ENCODE measurements around the gene C3AR1. TPM values are rescaled to one million over a fixed set of nuclear protein-coding genes. Genes with fewer than 3 reads are reported as not detected.
A peak's percentile ranks its signal among the peaks of the same experiment; 100 is the strongest.
"Not testable (repeated sequence)": the region's sequence is repeated elsewhere in the genome, so short reads cannot be mapped to it uniquely, and the experiment has no call there.

The C3AR1 gene
- total RNA-seq = 1 to 10 TPM in 1 of 2 donors, under 1 TPM in 1; 0.66 to 3.9 TPM

DNA sequence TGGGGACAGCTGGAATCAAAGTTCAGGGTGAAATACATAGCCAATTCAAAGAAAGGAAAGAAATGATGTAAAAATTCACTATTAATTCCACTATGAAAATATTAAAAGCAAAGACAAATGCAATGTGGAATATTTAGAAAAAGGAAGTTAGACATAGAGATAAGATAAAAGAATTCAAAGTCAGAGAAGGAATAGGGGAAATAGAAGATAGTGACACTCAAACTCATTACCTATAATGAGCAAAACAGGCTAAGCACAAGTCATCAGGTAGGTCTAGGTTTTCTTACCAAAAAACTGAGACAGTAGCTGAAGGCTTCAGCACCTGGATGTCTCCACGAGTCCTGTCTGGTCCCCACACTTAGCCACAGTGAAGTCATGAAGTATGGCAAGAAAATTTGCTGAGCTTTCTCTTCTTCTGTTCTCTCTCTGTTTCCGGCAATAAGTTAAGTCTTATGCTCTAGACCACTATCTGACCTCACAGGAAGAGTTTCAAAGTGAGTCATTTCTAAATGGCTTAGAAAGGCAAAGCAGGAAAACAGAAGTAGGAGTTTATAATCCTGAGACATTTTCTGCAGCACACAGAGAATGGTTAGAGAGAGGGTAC is at the start of gene C3AR1:
C3AR1 (minus strand) TSS at position 369 of the 604 bp plus-strand sequence. CDS start 6,174 bp downstream, outside the sequence.
- Histone ChIP-seq H3K9me3 (no peaks in the 10 kb centered on the region), H3K4me1 (no peaks in the 10 kb centered on the region), H3K4me3 (no peak within 1 kb of the TSS), H3K36me3 (replicated peaks in 1 of 2; ENCODE audit: insufficient read depth in 1 of 2, low read depth in 2 of 2) (no peaks in the 10 kb centered on the region), H3K27me3 (no peaks in the 10 kb centered on the region), H3K27ac (peak within 1 kb of the TSS in 1 of 4 donors; percentile 69)
- 67 to 69% methylated on average over 2 of the region's 2 CpGs for WGBS, 2 donors
- no peak for ATAC-seq
- intact Hi-C loops (cut with DNase I) = no loop called here
- DNase-seq = peak in 1 of 4 donors; percentile 45
- TF ChIP-seq CTCF (IDR thresholded peaks at IDR 0.05) (no peak), POLR2A (IDR thresholded peaks at IDR 0.05) (peak in 2 of 3 donors; percentile 34 to 63)

DNA sequence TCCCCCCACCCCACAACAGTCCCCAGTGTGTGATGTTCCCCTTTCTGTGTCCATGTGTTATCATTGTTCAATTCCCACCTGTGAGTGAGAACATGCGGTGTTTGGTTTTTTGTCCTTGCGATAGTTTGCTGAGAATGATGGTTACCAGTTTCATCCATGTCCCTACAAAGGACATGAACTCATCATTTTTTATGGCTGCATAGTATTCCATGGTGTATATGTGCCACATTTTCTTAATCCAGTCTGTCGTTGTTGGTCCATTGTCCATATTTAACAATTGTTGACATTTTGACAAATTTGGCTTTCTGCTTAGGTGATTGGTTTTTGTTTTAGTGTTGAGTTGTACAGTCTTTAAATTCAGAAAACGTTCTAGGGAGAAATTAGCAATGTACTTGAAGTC is 47.0 kb upstream of the C3AR1 start:
- ATAC-seq; H3K27ac ChIP-seq; H3K4me3 ChIP-seq; H3K9me3 ChIP-seq; DNase-seq; H3K36me3 ChIP-seq (replicated peaks in 1 of 2; ENCODE audit: insufficient read depth in 1 of 2, low read depth in 2 of 2); H3K4me1 ChIP-seq; H3K27me3 ChIP-seq: not testable (repeated sequence)
- WGBS, 2 donors = 97 to 99% methylated on average over 4 of the region's 4 CpGs
- intact Hi-C loops (cut with DNase I) = loop anchor here (10.0 kb wide), 1 partner anchor 122 kb away; no protein-coding TSS in a partner anchor

DNA sequence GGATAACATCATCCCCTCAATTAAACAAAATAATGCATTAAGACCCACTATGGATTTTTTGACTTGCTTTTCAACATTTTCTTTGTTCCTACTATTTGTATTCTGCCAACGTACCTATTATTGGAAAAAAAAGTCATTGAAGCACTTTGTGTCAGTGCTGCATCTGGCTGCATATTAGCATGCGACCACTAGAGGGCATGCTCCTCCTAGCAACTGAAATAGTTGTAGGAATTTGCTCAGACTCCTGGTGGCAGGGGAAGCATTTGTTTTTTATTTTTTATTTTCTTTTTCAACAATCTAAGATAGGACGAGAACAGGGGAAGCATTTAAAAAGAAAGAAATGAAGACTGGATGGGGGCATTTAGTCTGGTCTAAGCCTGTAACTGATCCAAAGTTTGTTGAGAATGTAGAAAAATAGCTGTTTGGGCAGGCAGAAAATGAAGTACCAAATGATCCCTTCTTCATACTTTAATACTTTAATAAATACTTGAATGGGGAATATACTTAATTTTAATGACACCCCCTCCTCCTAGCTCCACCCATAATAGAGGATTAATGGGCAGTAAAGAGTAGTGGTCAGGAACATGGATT is 42.7 kb upstream of the C3AR1 start:
- intact Hi-C loops (cut with DNase I) = no loop called here
- ATAC-seq (peak; percentile 78), DNase-seq (peak; percentile 80 to 86 (median 84))
- Histone ChIP-seq H3K4me3 (no peak overlapping the region), H3K4me1 (peaks cover 3% of the 10 kb centered on the region), H3K9me3 (no peaks in the 10 kb centered on the region), H3K27ac (no peak overlapping the region), H3K36me3 (replicated peaks in 1 of 2; ENCODE audit: insufficient read depth in 1 of 2, low read depth in 2 of 2) (no peaks in the 10 kb centered on the region), H3K27me3 (no peaks in the 10 kb centered on the region)
- 0 to 1% methylated on average over 3 of the region's 3 CpGs for WGBS, 2 donors
- no peak for TF ChIP-seq POLR2A (IDR thresholded peaks at IDR 0.05)
- TF ChIP-seq CTCF (IDR thresholded peaks at IDR 0.05) = peak; percentile 91 to 99 (median 97)

DNA sequence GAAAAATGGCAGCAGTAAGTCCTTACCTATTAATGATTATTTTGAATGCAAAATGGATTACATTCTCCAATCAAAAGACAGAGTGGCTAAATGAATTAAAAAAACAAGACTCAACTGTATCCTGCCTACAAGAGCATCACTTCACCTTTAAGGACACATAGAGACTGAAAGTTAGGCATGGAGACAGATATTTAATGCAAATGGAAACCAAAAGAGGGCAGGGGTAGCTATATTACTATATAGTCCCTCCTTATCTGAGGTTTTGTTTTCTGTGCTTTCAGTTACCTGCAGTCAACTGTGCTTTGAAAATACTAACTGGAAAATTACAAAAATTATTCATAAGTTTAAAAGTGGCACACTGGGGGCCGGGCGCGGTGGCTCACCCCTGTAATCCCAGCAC is 33.1 kb upstream of the C3AR1 start:
- H3K36me3 ChIP-seq (replicated peaks in 1 of 2; ENCODE audit: insufficient read depth in 1 of 2, low read depth in 2 of 2) = peaks cover 3 to 12% of the 10 kb centered on the region in 2 donors
- TF ChIP-seq CTCF (IDR thresholded peaks at IDR 0.05) (no peak), POLR2A (IDR thresholded peaks at IDR 0.05) (no peak)
- H3K4me1 ChIP-seq = no peaks in the 10 kb centered on the region
- H3K4me3 ChIP-seq = no peak overlapping the region
- 96 to 97% methylated on average over 3 of the region's 3 CpGs for WGBS, 2 donors
- no peak overlapping the region for H3K27ac ChIP-seq
- no peak for ATAC-seq
- intact Hi-C loops (cut with DNase I) = no loop called here
- DNase-seq = no peak
- H3K27me3 ChIP-seq = no peaks in the 10 kb centered on the region
- no peaks in the 10 kb centered on the region for H3K9me3 ChIP-seq

GRCh38 chr12:8096281-8096915 is 30.2 kb upstream of the C3AR1 start:
- H3K27ac ChIP-seq = no peak overlapping the region
- intact Hi-C loops (cut with DNase I) = no loop called here
- no peak for DNase-seq
- TF ChIP-seq POLR2A (IDR thresholded peaks at IDR 0.05) = no peak
- no peak for TF ChIP-seq CTCF (IDR thresholded peaks at IDR 0.05)
- ATAC-seq = no peak
- no peak overlapping the region for H3K4me3 ChIP-seq
- H3K4me1 ChIP-seq = no peaks in the 10 kb centered on the region
- H3K36me3 ChIP-seq (replicated peaks in 1 of 2; ENCODE audit: insufficient read depth in 1 of 2, low read depth in 2 of 2) = peaks cover 5 to 33% of the 10 kb centered on the region in 2 donors
- H3K27me3 ChIP-seq = no peaks in the 10 kb centered on the region
- no peaks in the 10 kb centered on the region for H3K9me3 ChIP-seq
- WGBS, 2 donors = 62 to 67% methylated on average over 2 of the region's 2 CpGs

All from body of pancreas (tissue), 4 donors.